Sciatic nerve (tissue), 2 donors: ENCODE results near the gene MID2. TPM values are rescaled to one million over a fixed set of nuclear protein-coding genes. Genes with fewer than 3 reads are reported as not detected.
A peak's percentile ranks its signal among the peaks of the same experiment; 100 is the strongest.
"Not testable (repeated sequence)": the region's sequence is repeated elsewhere in the genome, so short reads cannot be mapped to it uniquely, and the experiment has no call there.

Source experiments
- ATAC-seq: fragments of 200-7000 bp; cut with Tn5 transposase; one replicate; pipeline ENCODE4 v1.9.1; 2020; ENCODE audit warnings: mild to moderate bottlenecking, moderate library complexity
- DNase-seq: peaks from one replicate; pipeline ENCODE4 v3.0.0-alpha.2; 2020; ENCODE audit warnings: low spot score
- intact Hi-C: fragments of 100-400 bp; cut with DNase I; formaldehyde crosslinking; loops from one replicate; pipeline ENCODE4 v1.14.2; 2022
- total RNA-seq: library from RNA; stranded (reverse); fragmentation: NEBNext Ultra II Directional; extraction: Animal tissue kit (Norgen Biotek cat#: 25700); gene quantifications from one replicate; pipeline ENCODE4 v1.2.1, GENCODE V29; 2021
- donor health status: DM: no; HTN: no; CAD: no.
- donor health status: DM: no; HTN: no; CAD: no.

MID2 gene, protein sequence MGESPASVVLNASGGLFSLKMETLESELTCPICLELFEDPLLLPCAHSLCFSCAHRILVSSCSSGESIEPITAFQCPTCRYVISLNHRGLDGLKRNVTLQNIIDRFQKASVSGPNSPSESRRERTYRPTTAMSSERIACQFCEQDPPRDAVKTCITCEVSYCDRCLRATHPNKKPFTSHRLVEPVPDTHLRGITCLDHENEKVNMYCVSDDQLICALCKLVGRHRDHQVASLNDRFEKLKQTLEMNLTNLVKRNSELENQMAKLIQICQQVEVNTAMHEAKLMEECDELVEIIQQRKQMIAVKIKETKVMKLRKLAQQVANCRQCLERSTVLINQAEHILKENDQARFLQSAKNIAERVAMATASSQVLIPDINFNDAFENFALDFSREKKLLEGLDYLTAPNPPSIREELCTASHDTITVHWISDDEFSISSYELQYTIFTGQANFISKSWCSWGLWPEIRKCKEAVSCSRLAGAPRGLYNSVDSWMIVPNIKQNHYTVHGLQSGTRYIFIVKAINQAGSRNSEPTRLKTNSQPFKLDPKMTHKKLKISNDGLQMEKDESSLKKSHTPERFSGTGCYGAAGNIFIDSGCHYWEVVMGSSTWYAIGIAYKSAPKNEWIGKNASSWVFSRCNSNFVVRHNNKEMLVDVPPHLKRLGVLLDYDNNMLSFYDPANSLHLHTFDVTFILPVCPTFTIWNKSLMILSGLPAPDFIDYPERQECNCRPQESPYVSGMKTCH
- total RNA-seq = 26.7 TPM

DNA sequence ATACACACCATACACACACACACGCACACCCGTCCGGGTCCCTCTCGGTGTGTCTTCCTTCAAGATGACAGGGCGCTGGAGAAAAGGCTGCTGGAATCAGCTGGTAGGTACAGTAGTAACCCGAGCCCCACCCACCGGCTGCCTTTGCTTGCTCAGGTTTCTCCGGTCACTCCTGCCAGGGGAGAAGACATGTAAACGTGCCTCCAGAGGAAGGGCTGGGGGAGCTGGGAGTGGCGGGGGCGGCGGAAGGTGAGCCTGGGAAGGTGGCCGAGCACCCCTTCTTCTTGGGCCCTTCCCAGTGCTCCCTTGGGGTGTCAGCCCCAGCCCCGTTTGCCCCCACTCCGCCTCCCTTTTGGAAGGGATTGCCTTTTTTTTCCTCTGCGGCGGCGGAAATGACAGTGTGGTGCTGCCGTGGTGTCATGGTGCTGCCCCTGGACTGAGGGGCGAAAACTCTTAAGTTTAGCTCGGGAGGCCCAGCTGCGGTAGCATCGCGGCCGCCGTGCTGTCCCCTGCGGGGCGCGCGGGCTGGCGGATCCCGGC is at the start of gene MID2:
TSS of gene MID2 (plus strand) at position 169 of the 540 bp plus-strand sequence. CDS start 561 bp downstream, outside the sequence.
- ATAC-seq = peak; percentile 73
- DNase-seq = peak; percentile 68
- intact Hi-C loops = no loop called here

DNA sequence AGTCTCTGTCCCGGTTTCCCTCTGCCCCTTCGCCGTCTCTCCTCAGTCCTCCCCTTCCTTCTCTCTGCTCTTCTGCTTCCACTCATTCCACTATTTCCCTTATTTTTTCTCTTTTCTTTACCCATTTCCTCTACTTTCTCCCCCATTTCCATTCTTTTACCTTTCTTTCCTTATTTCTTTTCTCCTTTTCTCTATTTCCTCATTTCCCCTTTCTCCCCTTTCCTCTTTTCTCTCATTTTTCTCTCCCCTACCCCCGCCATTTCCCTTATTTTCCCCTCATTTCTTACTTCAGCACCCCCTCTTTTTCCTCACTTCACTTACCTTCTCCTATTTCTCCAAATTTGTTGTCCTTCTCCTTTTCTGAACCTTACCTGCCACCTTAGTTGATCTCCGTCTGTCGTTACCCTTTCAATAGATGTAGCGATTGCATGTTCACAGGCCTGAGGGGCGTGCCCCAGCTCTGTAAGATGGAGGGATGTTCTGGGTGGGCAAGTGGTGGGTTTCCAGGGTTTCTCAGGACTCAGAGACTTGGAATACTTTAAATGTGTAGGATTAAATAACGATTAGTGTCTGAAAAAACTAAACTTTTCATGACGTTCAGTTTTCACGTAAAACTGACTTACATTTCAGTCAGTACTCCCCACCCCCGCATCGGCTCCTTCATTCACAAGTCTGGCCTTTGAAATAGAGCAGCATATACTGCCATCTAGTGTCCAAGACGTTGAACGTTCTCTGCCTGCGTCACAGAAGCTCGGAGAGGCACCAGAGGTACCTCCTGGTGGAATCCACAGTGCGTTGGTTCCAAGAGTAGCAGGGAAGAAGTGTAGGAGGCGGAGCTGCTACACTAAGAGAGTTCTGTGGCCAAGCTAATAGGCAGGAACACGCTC is 48.8 kb upstream of the MID2 start:
- DNase-seq = peak; percentile 86
- intact Hi-C loops = loop anchor here (5.0 kb wide), 1 partner anchor 110 kb away; no protein-coding TSS in a partner anchor
- ATAC-seq = peak; percentile 85

DNA sequence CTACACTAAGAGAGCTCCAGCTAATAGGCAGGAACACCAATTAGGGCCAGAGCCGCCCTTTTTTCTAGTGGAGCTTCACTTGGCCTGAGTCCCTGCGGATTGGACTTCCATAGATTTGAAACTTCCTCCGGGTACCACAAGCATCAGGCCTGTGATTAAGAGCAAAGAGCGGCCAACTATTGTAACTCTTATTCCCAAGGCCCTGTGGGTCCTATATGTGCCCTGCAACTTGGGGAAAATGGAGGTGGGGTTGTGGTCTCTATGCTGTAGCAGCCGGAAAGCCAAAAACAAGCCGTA is 48.2 kb upstream of the MID2 start, which contains the start of gene NCBP2L:
TSS of gene NCBP2L (plus strand) at position 198 of the 297 bp plus-strand sequence. CDS start 16,488 bp downstream, outside the sequence.
- DNase-seq = no peak
- intact Hi-C loops = loop anchor here (5.0 kb wide), 1 partner anchor 110 kb away; no protein-coding TSS in a partner anchor
- ATAC-seq = no peak

DNA sequence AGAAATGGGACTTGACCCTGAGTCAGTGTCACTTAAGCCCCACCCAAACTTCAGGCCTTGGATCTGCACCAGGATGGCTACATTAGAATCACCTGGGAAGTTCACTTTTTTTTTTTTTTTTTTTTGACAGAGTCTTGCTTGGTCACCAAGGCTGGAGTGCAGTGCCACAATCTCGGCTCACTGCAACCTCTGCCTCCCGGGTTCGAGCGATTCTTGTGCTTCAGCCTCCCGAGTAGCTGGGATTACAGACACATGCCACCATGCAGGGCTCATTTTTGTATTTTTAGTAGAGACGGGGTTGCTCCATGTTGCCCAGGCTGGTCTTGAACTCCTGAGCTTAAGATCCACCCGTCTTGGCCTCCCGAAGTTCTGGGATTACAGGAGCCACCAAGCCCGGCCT is 45.1 kb upstream of the MID2 start:
- intact Hi-C loops = no loop called here
- no peak for DNase-seq
- ATAC-seq = no peak

DNA sequence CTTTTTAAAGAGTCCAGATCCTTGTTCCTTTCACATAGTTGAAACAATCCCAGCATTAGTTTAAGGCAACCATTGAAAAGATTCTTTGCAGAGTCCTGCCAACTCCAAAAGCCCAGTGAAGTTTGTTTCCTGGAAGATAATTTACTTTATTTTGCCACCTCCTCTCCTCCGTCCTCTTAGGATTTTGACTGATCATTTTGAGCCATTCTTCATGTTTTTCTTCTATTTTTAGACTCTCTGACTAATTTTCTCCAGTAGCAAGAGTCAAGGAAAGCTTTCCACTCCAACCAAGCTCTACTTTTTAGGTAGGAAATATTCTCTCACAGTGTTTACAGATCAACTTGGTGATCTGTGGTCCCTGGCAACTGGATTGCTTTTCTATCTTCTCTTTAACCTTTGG is 37.8 kb upstream of the MID2 start:
- ATAC-seq (peak; percentile 71), DNase-seq (no peak)
- intact Hi-C loops = no loop called here

DNA sequence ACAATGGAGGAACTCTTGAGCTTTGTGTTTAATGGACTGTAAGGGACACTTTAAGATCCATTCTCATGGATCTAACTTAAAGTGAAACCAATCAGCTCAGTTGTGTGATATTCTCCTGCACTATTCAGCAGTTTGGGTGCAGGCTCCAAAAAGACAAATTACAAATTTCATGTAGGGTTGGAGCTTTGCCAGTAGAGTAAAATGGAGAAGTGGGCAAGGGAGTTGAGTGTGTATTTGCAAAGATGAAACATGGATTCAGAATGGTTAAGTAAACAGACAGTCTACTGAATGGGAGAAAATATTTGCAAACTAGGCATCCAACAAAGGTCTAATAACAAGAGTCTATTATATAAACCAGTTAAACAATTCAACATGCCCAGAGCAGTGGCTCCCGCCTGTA is 21.2 kb upstream of the MID2 start:
- ATAC-seq (no peak), DNase-seq (no peak)
- intact Hi-C loops = no loop called here

DNA sequence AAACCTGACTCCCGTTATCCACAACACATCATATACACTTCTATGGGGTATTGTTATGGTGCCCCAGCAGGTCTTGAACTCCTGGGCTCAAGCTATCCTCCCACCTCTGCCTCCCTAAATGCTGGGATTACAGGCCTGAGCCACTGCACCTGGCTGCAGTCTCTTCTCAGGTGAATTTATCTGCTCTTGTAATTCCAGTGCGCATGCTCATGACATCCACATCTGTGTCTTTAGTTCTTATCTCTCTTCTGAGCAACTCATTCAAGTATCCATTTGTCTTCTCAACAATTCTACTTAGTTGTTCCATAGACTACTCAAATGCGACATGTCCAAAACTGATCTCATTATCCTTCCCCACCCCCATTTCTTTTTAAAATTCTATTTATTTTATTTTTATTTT is 20.5 kb upstream of the MID2 start:
- intact Hi-C loops = no loop called here
- no peak for ATAC-seq
- DNase-seq = no peak

DNA sequence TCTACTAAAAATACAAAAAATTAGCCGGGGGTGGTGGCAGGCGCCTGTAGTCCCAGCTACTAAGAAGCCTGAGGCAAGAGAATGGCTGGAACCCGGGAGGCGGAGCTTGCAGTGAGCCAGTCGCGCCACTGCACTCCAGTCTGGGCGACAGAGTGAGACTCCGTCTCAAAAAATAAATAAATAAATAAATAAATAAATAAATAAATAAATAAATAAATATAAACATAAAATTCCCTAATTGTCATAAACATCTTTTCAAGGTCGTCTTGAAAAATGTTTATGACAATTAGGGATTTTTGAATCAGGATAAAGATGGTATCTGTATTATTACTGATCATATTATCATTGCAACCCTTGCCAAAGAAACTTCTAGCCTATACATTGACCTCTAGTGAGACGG is 15.6 kb upstream of the MID2 start:
- intact Hi-C loops, ATAC-seq, DNase-seq: not testable (repeated sequence)

DNA sequence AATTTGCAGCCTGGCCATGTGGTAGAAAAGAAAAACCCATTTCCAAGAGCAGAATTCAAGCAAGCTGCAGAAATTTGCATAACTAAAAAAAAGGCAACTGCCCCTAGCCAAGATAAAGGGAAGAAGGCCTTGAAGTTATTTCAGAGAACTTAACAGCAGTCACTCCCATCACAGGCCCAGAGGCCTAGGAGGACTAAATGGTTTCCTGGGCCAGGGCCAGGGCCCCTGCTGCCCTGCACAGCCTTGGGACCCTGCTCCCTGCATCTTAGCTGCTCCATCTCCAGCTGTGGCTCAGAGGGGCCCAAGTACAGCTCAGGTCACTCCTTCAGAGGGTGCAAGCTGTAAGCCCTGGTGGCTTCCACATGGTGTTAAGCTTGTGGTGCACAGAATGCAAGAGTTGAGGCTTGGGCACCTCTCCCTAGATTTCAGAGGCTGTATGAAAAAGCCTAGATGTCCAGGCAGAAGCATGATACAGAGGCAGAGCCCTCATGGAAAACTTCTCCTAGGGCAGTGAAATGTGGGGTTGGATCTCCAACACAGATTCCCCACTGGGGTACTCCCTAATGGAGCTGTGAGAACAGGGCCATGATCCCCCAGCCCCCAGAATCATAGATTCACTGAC is 6.7 kb upstream of the MID2 start:
- DNase-seq (no peak), ATAC-seq (no peak)
- intact Hi-C loops = no loop called here

DNA sequence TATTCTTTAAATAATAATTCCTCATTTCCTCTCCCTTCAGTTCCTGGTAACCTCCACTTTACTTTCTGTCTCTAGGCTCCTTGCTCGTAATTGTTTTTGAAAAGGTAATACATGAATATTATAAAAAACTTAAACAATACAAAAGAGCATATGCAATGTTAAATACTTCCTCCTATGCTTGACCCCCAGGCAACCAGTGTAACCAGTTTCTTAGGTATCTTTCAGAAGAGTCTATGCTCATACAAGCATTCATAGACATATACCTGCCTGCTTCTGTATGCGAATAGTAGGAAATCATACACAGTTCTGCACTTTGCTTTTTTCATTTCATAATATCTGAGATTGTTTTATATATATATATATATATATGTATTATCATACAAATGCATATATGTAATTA is 2.6 kb upstream of the MID2 start:
- ATAC-seq = no peak
- intact Hi-C loops = no loop called here

DNA sequence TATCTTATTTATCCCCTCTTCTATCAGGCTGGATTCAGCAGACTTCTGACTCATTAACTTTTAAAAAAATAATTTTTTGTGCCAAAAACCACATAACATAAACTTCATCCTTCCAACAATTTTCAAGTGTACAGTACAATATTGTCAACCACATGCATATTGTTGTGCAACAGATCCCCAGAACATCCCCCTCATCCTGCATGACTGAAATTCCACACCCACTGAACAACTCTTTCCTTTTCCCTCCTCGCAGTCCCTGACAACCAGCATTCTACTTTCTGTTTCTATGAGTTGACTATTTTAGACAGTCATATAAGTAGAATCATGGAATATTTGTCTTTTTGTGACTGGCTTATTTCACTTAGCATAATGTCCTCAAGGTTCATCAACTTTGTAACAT is 2.2 kb upstream of the MID2 start:
- DNase-seq (no peak), ATAC-seq (no peak)
- intact Hi-C loops = no loop called here

More for the DNA sequence above, 2.6 kb upstream of the MID2 start:
- no peak for DNase-seq

DNA sequence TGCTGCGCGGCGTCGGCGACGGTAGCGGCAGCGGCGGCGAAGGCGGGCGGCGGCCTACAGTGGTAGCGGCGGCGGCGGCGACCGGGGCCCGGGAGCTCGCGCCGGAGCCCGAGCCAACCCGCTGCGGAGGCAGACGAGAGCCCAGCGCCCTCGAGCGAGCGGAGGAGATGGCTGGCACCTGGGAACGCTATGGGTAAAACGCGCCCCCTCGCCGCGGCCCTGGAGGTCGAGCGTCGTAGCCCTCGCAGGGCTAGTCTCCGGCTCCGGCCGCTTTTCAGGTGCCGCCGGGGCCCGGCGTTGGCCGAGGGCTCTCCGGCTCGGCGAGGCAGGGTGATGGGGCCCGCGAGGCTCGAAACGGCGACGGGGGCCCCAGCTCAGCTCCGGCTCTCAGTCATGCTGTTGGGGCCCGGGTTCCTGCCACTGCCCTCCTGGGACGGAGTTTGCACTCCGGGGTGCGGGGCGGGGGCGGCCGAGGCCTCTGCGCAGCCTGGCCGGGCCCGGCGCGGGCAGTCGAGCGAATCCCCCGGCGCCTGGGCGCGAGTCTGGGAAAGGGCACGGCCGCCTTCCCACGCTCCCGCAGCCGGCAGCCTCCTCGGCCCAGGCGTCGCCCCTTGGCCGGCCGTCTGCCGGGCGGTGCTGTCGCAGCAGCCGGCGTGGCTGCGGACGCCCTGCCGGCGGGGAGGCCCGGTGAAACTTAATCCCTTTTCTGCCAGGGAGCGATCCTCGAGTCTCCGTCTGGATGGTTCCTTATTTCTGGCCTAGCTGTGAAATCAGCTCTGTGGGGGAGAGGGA is 768 bp downstream of the MID2 start:
- peak; percentile 47 for ATAC-seq
- intact Hi-C loops = no loop called here

DNA sequence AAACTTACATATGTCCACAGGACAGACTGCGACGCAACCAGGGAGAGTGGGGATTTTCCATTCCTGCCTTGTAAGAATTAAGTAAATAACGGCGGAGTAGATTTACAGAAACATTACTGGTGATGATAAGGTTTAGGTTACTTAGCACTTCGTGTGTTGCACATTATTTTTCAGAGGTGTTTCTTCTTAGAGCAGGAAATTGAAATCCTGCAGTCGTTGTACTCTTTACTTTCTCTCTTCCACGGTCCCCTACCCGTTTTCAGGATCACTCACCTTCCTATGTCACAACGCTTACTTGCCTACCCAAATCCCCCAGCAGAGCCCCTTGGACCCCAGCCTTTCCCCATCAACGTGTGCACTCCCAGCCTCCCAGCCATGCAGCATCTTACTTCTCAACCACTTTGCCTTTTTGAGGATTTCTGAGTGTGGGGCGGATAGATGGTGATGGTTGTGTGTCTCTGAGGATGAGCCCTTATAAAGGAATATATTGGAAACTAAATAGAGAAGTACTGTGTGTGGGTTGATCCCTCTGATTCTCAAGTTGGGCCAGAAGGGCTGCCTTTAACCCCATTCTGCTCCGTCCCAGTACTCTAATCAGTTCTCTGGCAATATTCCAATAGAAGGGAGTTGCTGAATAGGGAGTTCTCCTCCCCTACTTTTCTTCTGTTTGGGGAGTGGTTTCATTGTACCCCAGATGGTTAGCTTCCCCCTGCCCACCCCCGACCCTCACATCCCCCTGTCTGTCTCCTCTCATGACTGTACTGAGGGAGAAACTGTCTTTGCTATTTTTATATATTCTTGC is 1.6 kb downstream of the MID2 start:
- ATAC-seq (peak; percentile 53), DNase-seq (no peak)
- intact Hi-C loops = no loop called here

More for the DNA sequence above, 768 bp downstream of the MID2 start:
- peak; percentile 65 for DNase-seq

DNA sequence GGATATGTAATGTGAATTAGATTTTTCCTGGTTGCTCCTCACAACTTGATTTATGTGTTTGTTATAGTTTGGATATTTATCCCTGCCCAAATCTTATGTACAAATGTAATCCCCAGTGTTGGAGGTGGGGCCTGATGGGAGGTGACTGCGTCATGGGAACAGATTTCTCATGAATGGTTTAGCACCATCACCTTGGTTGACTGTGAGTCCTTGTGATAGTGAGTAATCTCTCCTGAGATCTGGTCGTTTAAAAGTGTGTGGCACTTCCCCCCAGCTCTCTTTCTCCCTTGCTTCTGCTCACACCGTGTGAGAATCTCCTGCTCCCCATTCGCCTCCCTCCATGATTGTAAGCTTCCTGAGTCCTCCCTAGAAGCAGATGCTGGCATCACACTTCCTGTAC is 2.2 kb downstream of the MID2 start:
- no peak for ATAC-seq
- no peak for DNase-seq
- intact Hi-C loops = no loop called here

DNA sequence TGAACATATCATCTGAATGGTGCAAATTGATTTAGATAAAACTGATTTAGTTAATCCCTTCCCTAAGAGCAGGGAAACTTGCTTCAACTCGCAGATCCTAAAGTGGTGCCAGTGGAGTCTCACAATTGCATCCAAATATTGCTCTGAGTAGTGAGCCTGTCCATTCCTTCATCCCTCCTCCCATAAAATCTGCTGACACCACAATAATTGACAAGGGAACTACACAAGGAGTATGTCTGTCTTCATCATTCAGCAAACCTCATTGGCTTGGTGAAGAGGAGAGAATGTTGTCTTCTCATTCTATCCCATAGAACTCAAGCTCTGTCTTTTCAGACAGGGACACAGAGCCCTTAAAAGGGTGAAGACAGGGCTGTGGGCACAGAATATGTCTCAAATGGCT is 4.2 kb downstream of the MID2 start:
- ATAC-seq = no peak
- DNase-seq = no peak
- intact Hi-C loops = no loop called here

DNA sequence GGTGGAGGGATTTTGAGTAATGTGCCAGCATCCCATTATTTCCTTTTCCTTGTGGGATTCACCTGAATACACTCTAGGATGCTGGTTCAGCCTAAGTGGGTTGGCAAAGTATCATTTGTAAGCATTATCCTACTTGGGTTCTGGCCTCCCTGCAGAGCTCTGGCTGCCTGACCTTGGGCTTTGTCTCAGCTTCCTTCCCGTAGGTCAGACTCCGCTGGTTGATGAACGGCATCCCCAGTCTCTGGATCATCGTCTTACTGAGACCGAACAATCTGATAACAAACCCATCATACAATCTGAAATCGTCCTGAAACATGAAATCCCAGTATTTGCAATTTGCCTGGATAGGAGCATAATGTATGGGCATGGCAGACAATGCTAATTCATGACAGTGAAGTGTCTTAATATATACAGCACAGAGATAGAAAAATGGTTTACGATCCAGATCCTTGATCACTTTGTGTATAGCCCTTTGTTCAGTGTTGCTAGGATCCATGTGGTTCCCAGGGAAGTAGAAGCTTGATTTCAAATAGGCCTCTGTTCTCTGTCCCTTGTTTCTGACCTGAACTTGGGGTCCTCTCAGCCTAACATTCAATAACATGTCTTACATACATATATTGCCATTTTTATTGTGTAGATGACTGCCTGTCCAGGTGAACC is 5.5 kb downstream of the MID2 start:
- DNase-seq (no peak), ATAC-seq (no peak)
- intact Hi-C loops = no loop called here
